Mammary epithelial cell (primary cell): ENCODE results near the gene PCDHGA10.

Experiments
- CTCF ChIP-seq, 2 donors: IDR thresholded peaks in 1 of 2; conservative IDR thresholded peaks in 1 of 2; 2 replicates each; pipeline ENCODE4 v1.5.1; 2011 to 2012; ENCODE audit warnings: inconsistent platforms in 2 of 2, low read length in 2 of 2, mild to moderate bottlenecking in 2 of 2, control low read depth in 1 of 2, low read depth in 1 of 2; ENCODE audit not compliant: insufficient read depth in 1 of 2; ENCODE audit errors: extremely low read depth in 1 of 2
- EZH2 ChIP-seq: IDR thresholded peaks from 2 replicates; pipeline ENCODE4 v1.6.1; 2012; ENCODE audit warnings: low read length, inconsistent platforms, borderline replicate concordance

- no peak for TF ChIP-seq CTCF (conservative IDR thresholded peaks at IDR 0.05 in 1 of 2, IDR thresholded peaks at IDR 0.05 in 1 of 2; ENCODE audit: extremely low read depth in 1 of 2, insufficient read depth in 1 of 2, low read depth in 1 of 2, low read length in 2 of 2)
- TF ChIP-seq EZH2: no peak
These were observed 24.4 kb downstream of the PCDHGA10 start for GRCh38 chr5:141437221-141437620.
